GM19468 (cell line): ENCODE results near the gene MEAK7.

ENCODE experiments used
- ATAC-seq: cut with Tn5 transposase; IDR thresholded peaks from one replicate; pipeline ENCODE4 v1.9.1; 2021; ENCODE audit warnings: mild to moderate bottlenecking, moderate library complexity, moderate number of reproducible peaks; ENCODE audit not compliant: unreplicated experiment; ENCODE audit errors: extremely low read depth

Gene MEAK7

DNA sequence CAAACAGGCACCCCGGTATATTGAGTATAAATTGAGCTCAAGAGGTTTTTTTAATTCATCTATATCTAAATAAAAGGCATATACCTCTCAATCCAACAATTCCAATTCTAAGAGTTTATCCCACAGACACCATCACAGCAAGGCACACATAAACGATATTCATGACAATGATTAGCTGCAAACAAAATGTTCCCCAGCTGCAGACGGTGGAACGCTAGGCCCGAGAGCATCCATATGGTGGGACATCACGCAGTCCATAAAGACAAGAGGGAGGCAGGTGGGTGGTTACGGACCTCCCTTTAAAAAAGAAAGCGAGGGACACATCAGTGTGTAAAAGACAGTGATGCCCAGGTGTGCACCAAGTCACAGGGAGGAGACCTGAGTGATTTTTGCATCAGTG, 28.1 kb downstream of the MEAK7 start:
- ATAC-seq = no peak

DNA sequence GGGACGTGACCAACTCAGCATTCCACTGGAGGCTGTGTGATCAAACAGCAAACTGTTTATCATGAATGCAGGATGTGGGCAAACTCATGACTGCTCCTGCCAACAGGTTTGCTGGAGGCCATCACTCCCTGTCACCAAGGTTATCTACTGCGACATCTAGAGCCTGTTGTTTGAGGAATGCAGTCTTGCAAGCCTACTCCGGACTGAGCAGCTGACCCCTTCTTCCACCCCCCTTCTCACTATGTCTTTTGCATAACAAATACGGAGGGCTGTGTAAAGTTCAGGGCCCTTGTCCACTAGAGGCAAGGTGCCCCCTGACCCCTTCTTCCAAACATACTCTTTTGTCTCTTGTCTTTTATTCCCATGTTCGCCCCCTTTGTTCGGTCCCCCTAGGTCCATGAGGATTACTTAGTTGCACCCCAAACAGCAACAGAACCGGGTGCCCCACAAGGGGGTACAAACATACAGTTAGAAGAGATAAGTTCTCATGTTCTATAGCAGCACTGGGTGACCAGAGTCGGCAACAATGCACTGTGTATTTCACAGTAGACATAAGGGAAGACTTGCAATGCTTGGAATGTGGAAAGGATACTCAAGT, 28.7 kb downstream of the MEAK7 start:
- ATAC-seq = no peak

- no peak for ATAC-seq
Observed at GRCh38 chr16:84471966-84472365, 32.5 kb downstream of the MEAK7 start.

DNA sequence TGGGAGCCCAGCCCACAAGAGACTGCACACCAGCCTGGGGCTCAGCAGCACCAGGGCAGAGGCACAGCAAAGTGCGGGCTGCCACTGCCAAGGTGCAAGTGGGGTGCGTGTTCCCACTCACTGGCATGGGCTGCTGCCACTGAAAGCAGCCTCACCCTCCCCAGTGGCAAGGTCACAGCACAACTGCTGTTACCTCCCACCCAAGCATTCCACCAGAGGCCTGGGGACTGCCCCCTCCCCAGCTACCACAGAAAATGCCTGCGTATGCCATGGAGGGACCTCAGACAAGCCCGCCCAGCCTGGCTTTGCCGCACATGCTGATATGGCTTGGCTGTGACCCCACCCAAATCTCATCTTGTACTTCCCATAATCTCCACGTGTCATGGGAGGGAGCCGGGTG, 33.1 kb downstream of the MEAK7 start:
- no peak for ATAC-seq

DNA sequence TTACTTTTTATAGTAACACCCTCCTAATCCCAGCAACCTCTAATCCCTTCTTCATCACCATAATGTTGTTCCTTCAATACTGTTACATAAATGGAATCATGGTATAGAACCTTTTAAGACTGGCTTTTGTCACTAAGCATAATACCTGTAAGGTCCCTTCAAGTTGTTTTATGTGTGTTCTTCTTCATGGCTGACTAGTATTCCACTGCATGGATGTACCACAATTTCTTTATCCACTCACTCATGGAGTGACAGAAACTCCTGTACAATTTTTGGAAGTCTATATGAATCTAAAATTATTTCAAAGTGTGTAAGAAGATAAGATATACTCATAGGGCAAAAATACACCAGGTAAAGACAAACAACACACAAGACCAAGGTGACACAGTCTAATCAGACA, 36.8 kb downstream of the MEAK7 start:
- ATAC-seq = no peak

DNA sequence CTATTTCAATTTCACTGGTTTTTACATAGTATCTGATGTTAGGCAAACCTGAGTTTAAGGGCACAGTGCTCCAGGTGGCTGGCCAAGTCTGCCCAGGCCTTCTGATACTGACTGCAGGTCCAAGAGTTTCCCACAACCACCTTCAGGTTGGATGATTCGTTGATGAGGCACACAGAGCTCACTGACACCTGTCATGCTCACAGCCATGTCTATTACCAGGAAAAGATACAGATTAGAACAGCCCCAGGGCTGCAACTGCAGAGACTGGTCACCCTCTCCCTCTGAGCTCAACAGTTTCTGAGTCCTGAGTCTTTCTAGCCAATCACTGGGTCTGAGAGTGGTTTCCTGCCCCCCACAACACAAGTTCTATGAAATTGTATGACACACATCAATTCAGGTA, 37.2 kb downstream of the MEAK7 start:
- no peak for ATAC-seq

GRCh38 chr16:84466692-84467091, 37.8 kb downstream of the MEAK7 start:
- ATAC-seq = no peak

- no peak for ATAC-seq
Observed at GRCh38 chr16:84465154-84465553, 39.3 kb downstream of the MEAK7 start.

DNA sequence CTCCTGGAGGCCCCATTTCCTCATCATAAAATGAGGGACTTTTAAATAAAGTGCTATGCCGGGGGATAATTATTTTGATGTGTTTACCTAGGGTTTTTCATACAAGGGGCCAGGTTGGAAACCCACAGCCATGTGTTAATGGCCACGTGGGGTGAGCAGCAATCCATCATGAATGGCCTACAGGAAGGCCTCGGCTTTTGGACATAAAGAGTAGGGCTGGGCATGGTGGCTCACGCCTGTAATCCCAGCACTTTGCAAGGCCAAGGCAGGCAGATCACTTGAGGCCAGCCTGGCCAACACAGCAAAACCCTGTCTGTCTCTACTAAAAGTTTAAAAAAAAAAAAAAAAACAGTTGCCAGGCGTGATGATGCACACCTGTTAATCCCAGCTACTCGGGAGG, 40.3 kb downstream of the MEAK7 start:
- ATAC-seq = no peak

GRCh38 chr16:84463221-84463620, 41.2 kb downstream of the MEAK7 start:
- no peak for ATAC-seq

DNA sequence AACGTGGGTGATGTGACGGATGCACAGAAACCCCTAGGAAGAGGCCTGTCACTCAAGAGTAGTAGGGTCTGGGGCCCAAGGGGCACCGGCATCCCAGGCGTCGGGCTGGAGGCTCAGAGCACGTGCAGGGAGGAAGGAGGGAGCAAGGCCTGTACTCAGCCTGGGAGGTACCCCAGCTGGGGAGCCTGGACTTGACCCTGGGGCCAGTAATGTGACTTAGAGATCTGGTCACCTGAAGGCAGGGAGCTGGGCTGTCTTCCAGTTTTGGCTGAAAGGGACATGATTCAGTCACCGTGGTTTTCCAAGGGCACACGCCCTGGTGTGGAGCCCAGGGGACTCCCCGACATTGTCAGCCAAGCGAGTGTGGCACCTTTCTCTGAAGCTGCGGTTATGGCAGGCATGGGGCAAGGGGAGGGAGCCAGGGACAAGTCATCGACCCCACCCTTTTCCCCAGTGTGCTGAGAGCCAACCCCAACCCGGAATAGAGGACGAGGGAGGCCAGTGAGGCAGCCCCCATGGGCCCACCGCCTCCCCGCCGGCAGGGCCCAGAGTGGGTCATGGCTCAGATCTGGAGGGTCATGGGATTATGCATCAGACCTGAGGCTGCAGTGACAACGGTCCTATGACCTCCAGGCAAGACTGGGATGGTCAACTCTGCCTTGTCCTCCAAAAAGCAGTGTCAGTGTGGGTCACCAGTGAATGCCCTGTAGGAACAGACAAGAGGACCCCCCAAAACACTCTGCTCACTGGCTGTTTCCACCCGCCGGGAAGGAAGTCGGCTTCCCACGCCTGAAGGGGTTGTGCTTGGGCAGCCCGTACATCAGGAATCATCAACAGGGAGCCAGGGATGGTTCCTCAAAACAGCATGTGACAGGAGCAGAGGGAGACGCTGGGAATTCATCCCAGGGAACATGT, 41.9 kb downstream of the MEAK7 start:
- no peak for ATAC-seq

DNA sequence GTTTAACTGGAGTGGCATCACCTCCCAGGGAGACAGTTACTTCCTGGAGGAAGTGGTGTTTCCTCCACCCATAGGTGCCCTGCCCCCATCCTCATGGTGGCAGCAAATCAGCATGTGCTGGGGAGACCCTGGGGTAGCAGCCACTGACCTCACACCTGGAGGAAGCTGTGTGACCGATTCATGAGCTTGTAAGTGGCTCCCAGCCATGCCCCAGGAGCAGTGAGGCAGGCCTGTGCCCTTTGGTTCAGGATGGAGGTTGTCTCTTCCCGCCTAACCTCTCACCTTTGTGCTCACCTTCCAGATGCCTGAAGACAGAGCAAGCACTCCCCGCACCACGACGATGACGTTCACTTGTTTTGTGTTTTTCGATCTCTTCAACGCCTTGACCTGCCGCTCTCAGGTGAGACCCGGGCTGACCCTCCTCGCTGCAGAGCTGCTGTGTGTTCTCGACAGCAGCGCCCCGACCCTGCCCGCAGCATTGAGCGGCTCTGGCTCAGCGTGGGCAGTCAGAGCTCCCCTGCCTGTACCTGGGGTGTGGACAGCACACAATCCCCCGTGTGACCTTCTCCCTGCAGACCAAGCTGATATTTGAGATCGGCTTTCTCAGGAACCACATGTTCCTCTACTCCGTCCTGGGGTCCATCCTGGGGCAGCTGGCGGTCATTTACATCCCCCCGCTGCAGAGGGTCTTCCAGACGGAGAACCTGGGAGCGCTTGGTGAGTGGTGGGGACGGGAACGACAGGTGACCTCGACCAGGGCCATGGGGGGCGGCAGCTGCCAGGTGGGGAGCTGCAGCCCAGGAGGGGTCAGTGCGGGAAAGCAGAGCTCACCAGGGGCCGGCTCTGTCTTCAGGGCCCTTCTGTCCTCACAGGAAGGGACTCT, 42.8 kb downstream of the MEAK7 start:
- no peak for ATAC-seq

DNA sequence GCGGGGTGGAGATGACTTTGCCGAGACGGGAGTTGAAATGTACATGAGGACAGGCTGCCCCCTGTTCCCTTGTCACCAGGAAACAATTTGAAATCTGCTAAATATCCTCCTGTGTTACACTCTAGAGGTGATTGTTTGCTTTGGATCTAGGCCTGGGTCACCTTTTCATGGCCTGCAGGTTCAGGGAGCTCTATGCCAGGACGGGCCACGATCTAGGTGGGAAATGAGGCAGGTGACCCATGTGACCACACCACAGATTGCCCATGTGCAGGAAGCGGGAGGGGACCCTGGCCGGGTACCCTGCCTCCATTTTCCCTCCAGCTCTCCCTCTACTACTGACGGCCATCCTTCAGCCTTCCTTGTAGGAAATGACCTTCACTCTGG, 43.4 kb downstream of the MEAK7 start:
- no peak for ATAC-seq

GRCh38 chr16:84460406-84461028, 43.9 kb downstream of the MEAK7 start:
- no peak for ATAC-seq

DNA sequence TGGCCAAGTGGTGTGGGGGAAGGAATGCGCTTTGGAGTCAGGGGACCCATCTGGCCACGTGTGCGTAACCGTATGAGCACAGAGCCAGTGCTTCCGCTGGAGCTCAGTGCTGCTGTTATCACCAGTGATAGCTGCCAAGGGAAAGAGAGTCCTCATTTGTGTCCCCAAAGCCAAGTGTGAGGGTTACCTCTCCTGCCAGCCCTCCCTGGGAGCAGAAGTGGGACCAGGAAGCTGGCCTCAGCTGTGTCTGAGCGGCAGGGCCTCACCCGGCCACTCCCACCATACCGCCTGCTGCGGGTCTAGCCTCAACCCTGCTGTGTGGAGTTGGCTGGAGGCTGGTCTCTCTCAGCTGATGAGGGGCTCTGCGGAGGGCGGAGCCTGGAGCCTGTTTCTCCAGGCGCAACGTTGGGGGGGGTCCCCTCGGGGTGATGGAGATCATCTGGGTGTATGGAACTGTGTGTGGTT, 44.5 kb downstream of the MEAK7 start:
- no peak for ATAC-seq

DNA sequence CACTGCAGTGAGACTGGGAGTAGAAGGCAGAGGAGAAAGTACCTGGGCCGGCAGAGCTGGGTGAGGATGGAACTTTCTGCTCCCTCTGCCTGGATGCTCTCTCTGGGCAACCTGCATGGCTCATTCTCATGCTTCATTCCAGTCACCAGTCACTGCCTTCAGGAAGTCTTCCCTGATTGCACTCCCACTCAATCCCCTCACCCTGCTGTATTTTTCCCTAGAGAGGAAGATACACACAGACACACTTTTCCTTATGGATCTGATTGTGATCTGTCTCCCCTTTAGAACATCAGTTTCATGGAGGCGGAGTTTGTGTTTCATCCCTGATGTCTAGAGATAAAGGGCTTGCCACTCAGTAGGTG, 44.9 kb downstream of the MEAK7 start:
- no peak for ATAC-seq

GRCh38 chr16:84458606-84459532, 45.6 kb downstream of the MEAK7 start:
- no peak for ATAC-seq

GRCh38 chr16:84455031-84455430, 49.4 kb downstream of the MEAK7 start:
- no peak for ATAC-seq
